Coronary artery (tissue), 2 donors: ENCODE data around the gene PPP6R3.
"Not testable (repeated sequence)": the region's sequence is repeated elsewhere in the genome, so short reads cannot be mapped to it uniquely, and the experiment has no call there.

Source experiments
- DNase-seq: peaks from one replicate; pipeline ENCODE4 v3.0.0-alpha.2; 2017; ENCODE audit warnings: low spot score
- H3K27ac ChIP-seq, 2 donors: fragments of 200-600 bp; sonication (generic); one replicate each; pipeline ENCODE4 v1.5.1; 2016 to 2019
- H3K4me3 ChIP-seq: fragments of 200-600 bp; sonication (generic); 2 replicates; pipeline ENCODE4 v1.5.1; 2016; ENCODE audit warnings: mild to moderate bottlenecking, moderate library complexity
- TF ChIP-seq, protein P1 (sequence below): fragments of 200-600 bp; sonication (generic); IDR thresholded peaks from one replicate; pipeline ENCODE4 v1.5.1; 2019; ENCODE audit warnings: antibody characterized with exemption

Gene PPP6R3

GRCh38 chr11:68469642-68470041 lies 9.1 kb downstream of the PPP6R3 start:
- no peak overlapping the region for H3K4me3 ChIP-seq
- no peak overlapping the region for H3K27ac ChIP-seq
- TF ChIP-seq, protein P1, sequence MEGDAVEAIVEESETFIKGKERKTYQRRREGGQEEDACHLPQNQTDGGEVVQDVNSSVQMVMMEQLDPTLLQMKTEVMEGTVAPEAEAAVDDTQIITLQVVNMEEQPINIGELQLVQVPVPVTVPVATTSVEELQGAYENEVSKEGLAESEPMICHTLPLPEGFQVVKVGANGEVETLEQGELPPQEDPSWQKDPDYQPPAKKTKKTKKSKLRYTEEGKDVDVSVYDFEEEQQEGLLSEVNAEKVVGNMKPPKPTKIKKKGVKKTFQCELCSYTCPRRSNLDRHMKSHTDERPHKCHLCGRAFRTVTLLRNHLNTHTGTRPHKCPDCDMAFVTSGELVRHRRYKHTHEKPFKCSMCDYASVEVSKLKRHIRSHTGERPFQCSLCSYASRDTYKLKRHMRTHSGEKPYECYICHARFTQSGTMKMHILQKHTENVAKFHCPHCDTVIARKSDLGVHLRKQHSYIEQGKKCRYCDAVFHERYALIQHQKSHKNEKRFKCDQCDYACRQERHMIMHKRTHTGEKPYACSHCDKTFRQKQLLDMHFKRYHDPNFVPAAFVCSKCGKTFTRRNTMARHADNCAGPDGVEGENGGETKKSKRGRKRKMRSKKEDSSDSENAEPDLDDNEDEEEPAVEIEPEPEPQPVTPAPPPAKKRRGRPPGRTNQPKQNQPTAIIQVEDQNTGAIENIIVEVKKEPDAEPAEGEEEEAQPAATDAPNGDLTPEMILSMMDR = no peak
- no peak for DNase-seq

DNA sequence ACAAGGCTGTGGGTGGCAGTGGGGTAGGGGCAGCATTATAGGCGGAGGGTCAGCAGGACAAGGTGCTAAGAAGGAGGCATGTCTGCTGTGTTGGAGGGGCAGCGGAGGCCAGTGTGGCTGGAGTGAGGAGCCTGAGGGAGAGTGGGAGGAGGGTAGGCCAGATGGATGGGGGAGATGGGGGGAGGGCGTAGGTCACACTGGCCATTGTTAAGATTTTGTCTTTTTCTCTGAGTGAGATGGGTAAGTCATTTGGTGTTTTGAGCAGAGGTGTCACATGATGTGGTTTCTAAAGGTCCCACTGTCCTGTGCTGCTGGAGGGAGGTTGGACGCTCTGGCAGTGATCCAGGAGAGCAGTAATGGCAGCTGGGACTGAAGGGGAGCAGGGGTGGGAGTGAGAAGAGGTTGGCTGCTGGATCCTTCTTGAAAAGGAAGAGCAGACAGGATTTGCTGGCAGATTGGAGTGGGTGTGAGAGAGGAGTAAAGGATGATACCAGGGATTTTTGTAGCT lies 9.8 kb downstream of the PPP6R3 start:
- H3K27ac ChIP-seq = no peak overlapping the region
- no peak overlapping the region for H3K4me3 ChIP-seq
- no peak for DNase-seq

DNA sequence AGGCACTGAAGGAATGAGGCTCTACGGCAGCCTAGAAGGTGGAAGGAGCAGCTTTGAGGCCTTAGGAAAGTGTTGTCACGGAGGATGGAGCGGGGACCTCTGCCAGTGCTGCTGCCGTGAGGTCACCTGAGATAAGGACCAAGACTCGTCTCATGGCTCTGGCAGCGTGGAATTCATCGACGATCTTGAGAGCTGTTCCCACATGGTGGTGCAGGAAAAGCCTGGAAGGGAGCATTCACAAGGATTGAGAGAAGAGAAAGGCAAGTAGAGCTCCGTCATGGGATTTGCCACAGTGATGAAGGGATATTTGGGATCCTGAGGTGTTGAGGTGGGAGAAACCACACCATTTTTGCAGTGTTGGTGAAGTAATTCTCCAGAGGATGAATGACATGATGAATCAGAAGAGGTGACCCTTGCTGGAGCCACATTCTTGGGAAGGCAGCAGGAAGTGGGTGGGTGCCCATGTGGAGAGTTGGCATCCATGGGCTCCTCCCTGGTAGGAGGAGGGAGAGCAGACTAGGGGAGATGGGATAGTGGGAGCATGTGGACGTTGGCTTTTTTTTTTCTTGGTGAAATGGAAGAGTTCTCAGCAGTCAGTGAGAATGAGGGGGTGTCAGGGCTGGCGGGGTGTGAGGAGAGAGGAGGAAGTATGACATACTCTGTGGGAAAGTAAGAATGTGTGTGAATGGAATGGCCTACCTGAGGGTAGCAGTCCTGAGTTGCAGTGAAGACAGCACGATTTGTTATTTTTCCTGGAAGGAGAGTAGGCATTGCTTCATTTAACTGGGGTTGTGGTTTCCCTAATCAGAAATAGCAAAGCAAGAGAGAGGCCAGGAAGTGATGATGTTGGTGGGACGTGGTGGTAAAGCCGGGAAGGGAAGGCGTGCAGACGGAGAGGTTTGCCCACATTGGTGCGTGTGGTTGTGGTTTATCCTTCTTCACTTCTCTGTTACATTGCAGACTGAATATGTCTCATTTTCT lies 11.1 kb downstream of the PPP6R3 start:
- no peak for DNase-seq
- H3K27ac ChIP-seq = no peak overlapping the region
- no peak overlapping the region for H3K4me3 ChIP-seq
- TF ChIP-seq, protein P1 = no peak

More for the DNA sequence above, 9.8 kb downstream of the PPP6R3 start:
- TF ChIP-seq, protein P1 = no peak

DNA sequence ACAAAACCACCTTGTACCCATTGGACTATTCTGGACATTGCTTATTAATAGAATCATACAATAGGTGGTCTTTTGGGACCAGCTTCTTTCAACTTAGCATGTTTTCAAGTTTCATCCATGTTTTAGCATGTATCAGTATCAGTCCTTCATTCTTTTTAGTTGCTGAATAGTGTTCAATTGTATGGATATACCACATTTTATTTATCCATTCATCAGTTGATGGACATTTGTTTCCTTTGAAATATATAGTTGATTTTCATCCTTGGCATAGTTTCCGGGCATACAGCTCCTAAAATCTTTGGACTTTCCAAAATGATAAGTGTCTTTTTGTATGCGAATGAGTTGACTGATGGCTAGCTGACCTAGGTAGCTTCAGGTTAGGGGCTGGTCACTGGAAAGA lies 12.2 kb downstream of the PPP6R3 start:
- Histone ChIP-seq H3K4me3 (no peak overlapping the region), H3K27ac (no peak overlapping the region)
- TF ChIP-seq, protein P1 = no peak
- DNase-seq = no peak

DNA sequence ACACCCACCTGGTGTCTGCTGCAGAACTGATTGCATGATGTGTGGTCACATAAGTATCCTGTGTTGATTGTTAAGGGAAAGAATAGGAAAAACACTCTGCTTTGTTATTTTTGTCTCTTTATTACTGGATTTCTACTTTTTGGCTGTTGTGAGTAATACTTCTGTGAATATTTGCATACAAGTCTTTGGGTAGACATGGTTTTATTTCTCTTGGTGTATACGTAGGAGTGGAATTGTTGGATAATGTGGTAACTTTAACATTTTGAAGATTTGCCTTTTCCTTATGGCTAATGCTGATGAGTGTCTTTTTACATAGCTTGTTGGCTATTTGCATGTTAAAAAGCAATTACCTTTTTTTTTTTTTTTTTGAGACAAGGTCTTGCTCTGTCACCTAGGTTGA lies 13.1 kb downstream of the PPP6R3 start:
- H3K27ac ChIP-seq = no peak overlapping the region
- no peak overlapping the region for H3K4me3 ChIP-seq
- no peak for DNase-seq
- TF ChIP-seq, protein P1 = no peak

DNA sequence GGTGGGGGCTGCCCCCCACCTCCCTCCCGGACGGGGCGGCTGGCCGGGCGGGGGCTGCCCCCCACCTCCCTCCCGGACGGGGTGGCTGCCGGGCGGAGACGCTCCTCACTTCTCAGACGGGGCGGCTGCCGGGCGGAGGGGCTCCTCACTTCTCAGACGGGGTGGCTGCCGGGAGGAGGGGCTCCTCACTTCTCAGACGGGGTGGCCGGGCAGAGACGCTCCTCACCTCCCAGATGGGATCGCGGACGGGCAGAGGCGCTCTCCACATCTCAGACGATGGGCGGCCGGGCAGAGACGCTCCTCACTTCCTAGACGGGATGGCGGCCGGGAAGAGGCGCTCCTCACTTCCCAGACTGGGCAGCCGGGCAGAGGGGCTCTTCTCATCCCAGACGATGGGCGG lies 15.1 kb downstream of the PPP6R3 start:
- H3K4me3 ChIP-seq, H3K27ac ChIP-seq, DNase-seq: not testable (repeated sequence)

DNA sequence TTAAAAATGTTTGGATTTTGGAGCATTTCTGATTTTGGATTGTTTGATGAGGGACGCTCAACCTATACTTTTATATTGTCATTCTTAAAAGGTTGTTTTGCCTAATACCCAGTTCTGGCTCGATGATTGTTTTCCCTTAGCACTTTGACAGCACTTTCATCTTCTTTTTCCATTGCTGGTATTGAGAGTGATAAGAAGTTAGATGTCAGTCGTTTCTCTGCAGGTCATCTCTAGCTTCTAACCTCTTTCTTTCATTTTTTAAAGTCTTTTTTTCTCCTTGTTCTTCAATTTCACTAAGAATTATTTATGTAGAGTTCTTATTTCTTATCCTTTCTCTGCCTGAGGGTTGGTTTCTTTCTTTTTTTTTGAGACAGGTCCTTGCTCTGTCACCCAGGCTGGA lies 18.8 kb downstream of the PPP6R3 start:
- no peak for DNase-seq
- TF ChIP-seq, protein P1 = no peak
- Histone ChIP-seq H3K27ac (no peak overlapping the region), H3K4me3 (no peak overlapping the region)
